GM19328 (cell line): Measurements from ENCODE around the gene PRAMEF14.
"Not testable (repeated sequence)": the region's sequence is repeated elsewhere in the genome, so short reads cannot be mapped to it uniquely, and the experiment has no call there.

Source experiments
- ATAC-seq: cut with Tn5 transposase; IDR thresholded peaks from one replicate; pipeline ENCODE4 v1.9.1; 2021; ENCODE audit warnings: mild to moderate bottlenecking, moderate library complexity; ENCODE audit not compliant: unreplicated experiment

PRAMEF14 gene

GRCh38 chr1:13347034-13347433 lies at the start of gene PRAMEF14:
TSS of gene PRAMEF14 (minus strand) at chr1:13347134. CDS start at chr1:13345314, 1,820 bp downstream.
- not testable (repeated sequence) for ATAC-seq

- not testable (repeated sequence) for ATAC-seq
These were observed 48.4 kb upstream of the PRAMEF14 start for GRCh38 chr1:13395311-13395710.

- not testable (repeated sequence) for ATAC-seq
These were observed 47.8 kb upstream of the PRAMEF14 start for GRCh38 chr1:13394761-13395160.

- not testable (repeated sequence) for ATAC-seq
These were observed 46.1 kb upstream of the PRAMEF14 start for GRCh38 chr1:13393004-13393403.

- ATAC-seq: not testable (repeated sequence)
These were observed 42.4 kb upstream of the PRAMEF14 start, which contains the start of gene PRAMEF17 for GRCh38 chr1:13389332-13389731. TSS of gene PRAMEF17 (plus strand) at chr1:13389632. CDS start at chr1:13389658, 26 bp downstream.

GRCh38 chr1:13380380-13380779 lies 33.4 kb upstream of the PRAMEF14 start:
- ATAC-seq: not testable (repeated sequence)

- not testable (repeated sequence) for ATAC-seq
These were observed 32.0 kb upstream of the PRAMEF14 start for GRCh38 chr1:13378983-13379382.

- not testable (repeated sequence) for ATAC-seq
These were observed 21.6 kb upstream of the PRAMEF14 start for GRCh38 chr1:13368544-13368943.

- ATAC-seq: not testable (repeated sequence)
These were observed 19.6 kb upstream of the PRAMEF14 start for GRCh38 chr1:13366536-13366935.

- not testable (repeated sequence) for ATAC-seq
These were observed 18.0 kb upstream of the PRAMEF14 start for GRCh38 chr1:13364928-13365327.

GRCh38 chr1:13362364-13362763 lies 15.4 kb upstream of the PRAMEF14 start:
- ATAC-seq: not testable (repeated sequence)

GRCh38 chr1:13356774-13357173 lies 9.8 kb upstream of the PRAMEF14 start:
- not testable (repeated sequence) for ATAC-seq

GRCh38 chr1:13354475-13354874 lies 7.5 kb upstream of the PRAMEF14 start:
- ATAC-seq: not testable (repeated sequence)

GRCh38 chr1:13353476-13353875 lies 6.5 kb upstream of the PRAMEF14 start:
- ATAC-seq: not testable (repeated sequence)

- ATAC-seq: not testable (repeated sequence)
These were observed 4.4 kb downstream of the PRAMEF14 start for GRCh38 chr1:13342496-13342895.

- not testable (repeated sequence) for ATAC-seq
These were observed 31.7 kb downstream of the PRAMEF14 start, which contains the start of gene PRAMEF15 for GRCh38 chr1:13315281-13315680. TSS of gene PRAMEF15 (plus strand) at chr1:13315581. CDS start at chr1:13318408, 2,827 bp downstream.

- ATAC-seq: not testable (repeated sequence)
These were observed 43.7 kb downstream of the PRAMEF14 start, which contains the start of gene PRAMEF33 for GRCh38 chr1:13303239-13303638. TSS of gene PRAMEF33 (plus strand) at chr1:13303539. CDS start at chr1:13305955, 2,416 bp downstream.

- ATAC-seq: not testable (repeated sequence)
These were observed 44.7 kb downstream of the PRAMEF14 start for GRCh38 chr1:13302197-13302596.

- not testable (repeated sequence) for ATAC-seq
These were observed 48.2 kb downstream of the PRAMEF14 start for GRCh38 chr1:13298699-13299098.

- not testable (repeated sequence) for ATAC-seq
These were observed 49.6 kb downstream of the PRAMEF14 start for GRCh38 chr1:13297216-13297931.
